GM12891 (cell line): ENCODE data around the gene ZNF830.
A peak's percentile ranks its signal among the peaks of the same experiment; 100 is the strongest.
"Not testable (repeated sequence)": the region's sequence is repeated elsewhere in the genome, so short reads cannot be mapped to it uniquely, and the experiment has no call there.

Experiments
- DNase-seq: peaks from one replicate; pipeline ENCODE4 v3.0.0; 2011; ENCODE audit warnings: low spot score; ENCODE audit not compliant: insufficient read length
- FAIRE-seq: peaks from 2 replicates; lab custom pipeline; 2011; peaks lifted over from hg19 to GRCh38; lab: Jason Lieb, UNC
- PAX5 ChIP-seq: IDR thresholded peaks from 2 replicates; pipeline ENCODE4 v1.6.1; 2011; ENCODE audit warnings: low read length, moderate library complexity, mild to moderate bottlenecking; ENCODE audit not compliant: insufficient read depth, severe bottlenecking
- POLR2A ChIP-seq: IDR thresholded peaks from 2 replicates; pipeline ENCODE4 v1.6.1; 2011; ENCODE audit warnings: low read depth, low read length, control low read depth
- POLR2AphosphoS5 ChIP-seq: IDR thresholded peaks from 2 replicates; pipeline ENCODE4 v1.6.1; 2011; ENCODE audit warnings: low read depth, low read length, control low read depth
- POU2F2 ChIP-seq: IDR thresholded peaks from 2 replicates; pipeline ENCODE4 v1.6.1; 2011; ENCODE audit warnings: low read depth, mild to moderate bottlenecking, control low read depth, low read length, moderate library complexity
- SPI1 ChIP-seq: IDR thresholded peaks from 2 replicates; pipeline ENCODE4 v1.6.1; 2011; ENCODE audit warnings: low read depth, low read length, control low read depth
- TAF1 ChIP-seq: IDR thresholded peaks from 2 replicates; pipeline ENCODE4 v1.6.1; 2011; ENCODE audit warnings: low read depth, low read length, control low read depth

ZNF830 gene

GRCh38 chr17:34989473-34989872, 28.1 kb downstream of the ZNF830 start:
- FAIRE-seq = no peak
- TF ChIP-seq POLR2A (no peak), PAX5 (no peak), POLR2AphosphoS5 (no peak), SPI1 (no peak), TAF1 (no peak), POU2F2 (no peak)
- no peak for DNase-seq

GRCh38 chr17:34990921-34991365, 29.6 kb downstream of the ZNF830 start:
- DNase-seq (no peak), FAIRE-seq (no peak)
- TF ChIP-seq POLR2A (no peak), PAX5 (no peak), POU2F2 (no peak), SPI1 (no peak)

- no peak for TF ChIP-seq POLR2AphosphoS5
- TF ChIP-seq POU2F2 = no peak
- no peak for TF ChIP-seq TAF1
- no peak for TF ChIP-seq SPI1
- no peak for TF ChIP-seq POLR2A
- TF ChIP-seq PAX5 = no peak
- FAIRE-seq (no peak), DNase-seq (no peak)
Observed at GRCh38 chr17:34991606-34992005, 30.3 kb downstream of the ZNF830 start.

- no peak for DNase-seq
- TF ChIP-seq SPI1 (no peak), PAX5 (no peak), POLR2A (no peak), POU2F2 (no peak), POLR2AphosphoS5 (no peak), TAF1 (no peak)
- no peak for FAIRE-seq
Observed at GRCh38 chr17:34993031-34993430, 31.7 kb downstream of the ZNF830 start.

GRCh38 chr17:34996422-34997285, 35.3 kb downstream of the ZNF830 start:
- no peak for DNase-seq
- TF ChIP-seq POLR2A = no peak
- no peak for TF ChIP-seq SPI1
- no peak for TF ChIP-seq POU2F2
- TF ChIP-seq PAX5 = no peak
- TF ChIP-seq TAF1 = no peak
- no peak for TF ChIP-seq POLR2AphosphoS5
- no peak for FAIRE-seq

- DNase-seq (no peak), FAIRE-seq (no peak)
- TF ChIP-seq SPI1 (no peak), POLR2A (no peak), POLR2AphosphoS5 (no peak), TAF1 (no peak), POU2F2 (no peak), PAX5 (no peak)
Observed at GRCh38 chr17:34997355-34997862, 36.1 kb downstream of the ZNF830 start.

- TF ChIP-seq SPI1 (peak; percentile 47), POU2F2 (no peak), POLR2A (no peak)
- FAIRE-seq (peak; percentile 94), DNase-seq (peak; percentile 84)
Observed at GRCh38 chr17:34998205-34998604, 36.9 kb downstream of the ZNF830 start.

GRCh38 chr17:34999456-34999855, 38.1 kb downstream of the ZNF830 start:
- no peak for DNase-seq
- no peak for FAIRE-seq
- TF ChIP-seq PAX5 = no peak
- no peak for TF ChIP-seq TAF1
- no peak for TF ChIP-seq SPI1
- no peak for TF ChIP-seq POLR2A
- TF ChIP-seq POLR2AphosphoS5 = no peak
- TF ChIP-seq POU2F2 = no peak

- DNase-seq, FAIRE-seq: not testable (repeated sequence)
Observed at GRCh38 chr17:35000965-35001364, 39.6 kb downstream of the ZNF830 start.

GRCh38 chr17:35001549-35001948, 40.2 kb downstream of the ZNF830 start:
- TF ChIP-seq POLR2A (no peak), SPI1 (no peak), PAX5 (no peak), POU2F2 (no peak), TAF1 (no peak), POLR2AphosphoS5 (no peak)
- FAIRE-seq = no peak
- no peak for DNase-seq
